Measurements from ENCODE around the gene ATP8A2. TPM values are rescaled to one million over a fixed set of nuclear protein-coding genes. Genes with fewer than 3 reads are reported as not detected.

ATP8A2 gene
- polyA plus RNA-seq, 1 donor from 2014 or later = 11.9 TPM

DNA sequence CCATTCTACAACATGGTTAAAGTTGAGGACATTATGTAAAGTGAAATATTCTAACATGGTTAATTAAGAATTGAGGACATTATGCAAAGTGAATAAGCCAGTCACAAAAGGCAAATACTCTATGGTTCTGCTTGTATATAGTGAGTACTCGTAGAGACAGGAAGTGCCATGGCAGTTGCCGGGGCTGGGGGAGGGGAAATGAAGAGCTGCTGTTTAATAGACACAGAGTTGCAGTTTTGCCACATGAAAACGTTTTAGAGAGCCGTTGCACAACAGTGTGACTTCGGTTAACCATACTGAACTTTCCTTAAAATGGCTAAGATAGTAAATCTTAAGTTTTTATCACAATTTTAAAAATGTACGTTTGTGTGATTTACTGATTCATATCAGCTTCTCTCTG is 503.1 kb downstream of the ATP8A2 start:
- H3K4me3 ChIP-seq (ENCODE audit: low read length) = no peak overlapping the region
- H3K27ac ChIP-seq (ENCODE audit: low read length) = no peak overlapping the region
- H3F3A ChIP-seq (ENCODE audit: insufficient read depth, low read length, poor library complexity, severe bottlenecking) = no peaks in the 10 kb centered on the region
- H3K9ac ChIP-seq (ENCODE audit: low read length) = no peak overlapping the region
- no peaks in the 10 kb centered on the region for H3K9me3 ChIP-seq (ENCODE audit: low read length)
- H2AFZ ChIP-seq (ENCODE audit: low read depth, low read length) = no peak overlapping the region
- H3K79me2 ChIP-seq (replicated peaks; ENCODE audit: insufficient read depth, low read length) = no peaks in the 10 kb centered on the region
- no peaks in the 10 kb centered on the region for H3K9me2 ChIP-seq (ENCODE audit: insufficient read depth, low read length)
- H4K20me1 ChIP-seq (ENCODE audit: insufficient read depth) = no peaks in the 10 kb centered on the region
- H3K4me2 ChIP-seq (ENCODE audit: low read length) = no peak overlapping the region
- no peaks in the 10 kb centered on the region for H3K36me3 ChIP-seq (ENCODE audit: insufficient read depth, low read length)
- TF ChIP-seq RAD21 (conservative IDR thresholded peaks at IDR 0.05) (no peak), POLR2AphosphoS5 (IDR thresholded peaks at IDR 0.05) (no peak), SMC3 (conservative IDR thresholded peaks at IDR 0.05; ENCODE audit: poor library complexity) (no peak), EZH2 (IDR thresholded peaks at IDR 0.05; ENCODE audit: borderline replicate concordance, insufficient read depth, low read length, poor library complexity, severe bottlenecking) (no peak), TAF1 (IDR thresholded peaks at IDR 0.05; ENCODE audit: low read depth) (no peak), MXI1 (conservative IDR thresholded peaks at IDR 0.05; ENCODE audit: poor library complexity, severe bottlenecking) (no peak), EP300 (conservative IDR thresholded peaks at IDR 0.05; ENCODE audit: poor library complexity, severe bottlenecking) (no peak)
- TF ChIP-seq, protein P1, sequence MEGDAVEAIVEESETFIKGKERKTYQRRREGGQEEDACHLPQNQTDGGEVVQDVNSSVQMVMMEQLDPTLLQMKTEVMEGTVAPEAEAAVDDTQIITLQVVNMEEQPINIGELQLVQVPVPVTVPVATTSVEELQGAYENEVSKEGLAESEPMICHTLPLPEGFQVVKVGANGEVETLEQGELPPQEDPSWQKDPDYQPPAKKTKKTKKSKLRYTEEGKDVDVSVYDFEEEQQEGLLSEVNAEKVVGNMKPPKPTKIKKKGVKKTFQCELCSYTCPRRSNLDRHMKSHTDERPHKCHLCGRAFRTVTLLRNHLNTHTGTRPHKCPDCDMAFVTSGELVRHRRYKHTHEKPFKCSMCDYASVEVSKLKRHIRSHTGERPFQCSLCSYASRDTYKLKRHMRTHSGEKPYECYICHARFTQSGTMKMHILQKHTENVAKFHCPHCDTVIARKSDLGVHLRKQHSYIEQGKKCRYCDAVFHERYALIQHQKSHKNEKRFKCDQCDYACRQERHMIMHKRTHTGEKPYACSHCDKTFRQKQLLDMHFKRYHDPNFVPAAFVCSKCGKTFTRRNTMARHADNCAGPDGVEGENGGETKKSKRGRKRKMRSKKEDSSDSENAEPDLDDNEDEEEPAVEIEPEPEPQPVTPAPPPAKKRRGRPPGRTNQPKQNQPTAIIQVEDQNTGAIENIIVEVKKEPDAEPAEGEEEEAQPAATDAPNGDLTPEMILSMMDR (IDR thresholded peaks at IDR 0.05; ENCODE audit: poor library complexity, severe bottlenecking) = no peak
- TF ChIP-seq, protein P2, sequence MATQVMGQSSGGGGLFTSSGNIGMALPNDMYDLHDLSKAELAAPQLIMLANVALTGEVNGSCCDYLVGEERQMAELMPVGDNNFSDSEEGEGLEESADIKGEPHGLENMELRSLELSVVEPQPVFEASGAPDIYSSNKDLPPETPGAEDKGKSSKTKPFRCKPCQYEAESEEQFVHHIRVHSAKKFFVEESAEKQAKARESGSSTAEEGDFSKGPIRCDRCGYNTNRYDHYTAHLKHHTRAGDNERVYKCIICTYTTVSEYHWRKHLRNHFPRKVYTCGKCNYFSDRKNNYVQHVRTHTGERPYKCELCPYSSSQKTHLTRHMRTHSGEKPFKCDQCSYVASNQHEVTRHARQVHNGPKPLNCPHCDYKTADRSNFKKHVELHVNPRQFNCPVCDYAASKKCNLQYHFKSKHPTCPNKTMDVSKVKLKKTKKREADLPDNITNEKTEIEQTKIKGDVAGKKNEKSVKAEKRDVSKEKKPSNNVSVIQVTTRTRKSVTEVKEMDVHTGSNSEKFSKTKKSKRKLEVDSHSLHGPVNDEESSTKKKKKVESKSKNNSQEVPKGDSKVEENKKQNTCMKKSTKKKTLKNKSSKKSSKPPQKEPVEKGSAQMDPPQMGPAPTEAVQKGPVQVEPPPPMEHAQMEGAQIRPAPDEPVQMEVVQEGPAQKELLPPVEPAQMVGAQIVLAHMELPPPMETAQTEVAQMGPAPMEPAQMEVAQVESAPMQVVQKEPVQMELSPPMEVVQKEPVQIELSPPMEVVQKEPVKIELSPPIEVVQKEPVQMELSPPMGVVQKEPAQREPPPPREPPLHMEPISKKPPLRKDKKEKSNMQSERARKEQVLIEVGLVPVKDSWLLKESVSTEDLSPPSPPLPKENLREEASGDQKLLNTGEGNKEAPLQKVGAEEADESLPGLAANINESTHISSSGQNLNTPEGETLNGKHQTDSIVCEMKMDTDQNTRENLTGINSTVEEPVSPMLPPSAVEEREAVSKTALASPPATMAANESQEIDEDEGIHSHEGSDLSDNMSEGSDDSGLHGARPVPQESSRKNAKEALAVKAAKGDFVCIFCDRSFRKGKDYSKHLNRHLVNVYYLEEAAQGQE (IDR thresholded peaks at IDR 0.05; ENCODE audit: borderline replicate concordance) = no peak
- no peaks in the 10 kb centered on the region for H3K27me3 ChIP-seq (ENCODE audit: insufficient read depth, low read depth, low read length)

DNA sequence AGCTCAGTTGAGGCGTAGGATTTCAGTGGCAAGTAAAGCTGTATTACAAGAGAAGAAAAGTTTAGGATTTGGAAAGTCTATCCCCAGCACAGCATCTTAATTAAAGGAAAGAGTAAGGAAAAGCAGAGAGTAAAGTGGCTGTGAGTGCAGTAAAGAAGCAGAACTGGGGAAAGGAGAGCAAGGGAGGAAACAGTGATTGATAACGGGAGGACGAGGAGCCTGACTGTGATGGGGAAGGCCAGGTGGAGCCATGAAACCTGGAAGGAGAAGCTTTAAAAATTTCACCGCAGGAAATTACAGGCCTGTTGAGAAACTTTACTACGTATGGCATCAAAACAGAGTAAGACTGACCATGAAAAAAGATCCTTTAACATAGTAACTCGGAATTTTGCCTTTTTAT is 504.5 kb downstream of the ATP8A2 start:
- Histone ChIP-seq H3K9me2 (ENCODE audit: insufficient read depth, low read length) (no peaks in the 10 kb centered on the region), H2AFZ (ENCODE audit: low read depth, low read length) (no peak overlapping the region), H3K27ac (ENCODE audit: low read length) (no peak overlapping the region)

More for the DNA sequence above, 504.5 kb downstream of the ATP8A2 start:
- H4K20me1 ChIP-seq (ENCODE audit: insufficient read depth) = no peaks in the 10 kb centered on the region
- TF ChIP-seq TAF1 (IDR thresholded peaks at IDR 0.05; ENCODE audit: low read depth) = no peak
- TF ChIP-seq, protein P2 (IDR thresholded peaks at IDR 0.05; ENCODE audit: borderline replicate concordance) = no peak
- TF ChIP-seq POLR2AphosphoS5 (IDR thresholded peaks at IDR 0.05) = no peak
- TF ChIP-seq, protein P1 (IDR thresholded peaks at IDR 0.05; ENCODE audit: poor library complexity, severe bottlenecking) = no peak
- no peak for TF ChIP-seq MXI1 (conservative IDR thresholded peaks at IDR 0.05; ENCODE audit: poor library complexity, severe bottlenecking)
- TF ChIP-seq EZH2 (IDR thresholded peaks at IDR 0.05; ENCODE audit: borderline replicate concordance, insufficient read depth, low read length, poor library complexity, severe bottlenecking) = no peak
- TF ChIP-seq SMC3 (conservative IDR thresholded peaks at IDR 0.05; ENCODE audit: poor library complexity) = no peak
- no peak for TF ChIP-seq EP300 (conservative IDR thresholded peaks at IDR 0.05; ENCODE audit: poor library complexity, severe bottlenecking)
- no peak for TF ChIP-seq RAD21 (conservative IDR thresholded peaks at IDR 0.05)
- H3K36me3 ChIP-seq (ENCODE audit: insufficient read depth, low read length) = no peaks in the 10 kb centered on the region
- H3K4me3 ChIP-seq (ENCODE audit: low read length) = no peak overlapping the region
- no peak overlapping the region for H3K4me2 ChIP-seq (ENCODE audit: low read length)
- H3K9me3 ChIP-seq (ENCODE audit: low read length) = no peaks in the 10 kb centered on the region
- H3F3A ChIP-seq (ENCODE audit: insufficient read depth, low read length, poor library complexity, severe bottlenecking) = no peaks in the 10 kb centered on the region
- no peaks in the 10 kb centered on the region for H3K79me2 ChIP-seq (replicated peaks; ENCODE audit: insufficient read depth, low read length)
- no peaks in the 10 kb centered on the region for H3K27me3 ChIP-seq (ENCODE audit: insufficient read depth, low read depth, low read length)
- H3K9ac ChIP-seq (ENCODE audit: low read length) = no peak overlapping the region
